A673 (cell line): Measurements from ENCODE around the gene WNT2. TPM values are rescaled to one million over a fixed set of nuclear protein-coding genes. Genes with fewer than 3 reads are reported as not detected.

Experiments
- BruUV-seq: library from RNA; stranded (reverse); fragments of 400-500 nt; replicated peaks from 2 replicates; lab custom pipeline; 2021; lab: Mats Ljungman, UMichigan
- CTCF ChIA-PET: fragments of 300-600 bp; sonication (Branson Sonifier 250); formaldehyde crosslinking; loops from one replicate; lab custom pipeline; 2022; ENCODE audit warnings: antibody characterized with exemption; lab: Charles Lee
- POLR2A ChIA-PET: fragments of 300-600 bp; sonication (Branson Sonifier 250); formaldehyde crosslinking; loops from one replicate; lab custom pipeline; 2022; ENCODE audit warnings: antibody characterized with exemption; ENCODE audit not compliant: low non-redundant PET; lab: Charles Lee
- DNase-seq: peaks from one replicate; pipeline ENCODE4 v3.0.0-alpha.2; 2015; ENCODE audit warnings: low spot score
- H3K27ac ChIP-seq: fragments of 200-600 bp; sonication (generic); 2 replicates; pipeline ENCODE4 v1.5.1; 2016; ENCODE audit warnings: mixed run types, low read depth, mild to moderate bottlenecking, mixed read lengths, antibody characterized with exemption, low read length; ENCODE audit not compliant: poor library complexity, severe bottlenecking
- H3K27me3 ChIP-seq: fragments of 200-600 bp; sonication (generic); replicated peaks from 2 replicates; pipeline ENCODE4 v1.6.1; 2017; ENCODE audit warnings: mixed run types, low read depth, mild to moderate bottlenecking, mixed read lengths, antibody characterized with exemption, low read length; ENCODE audit not compliant: insufficient read depth, poor library complexity
- H3K36me3 ChIP-seq: fragments of 200-600 bp; sonication (generic); 2 replicates; pipeline ENCODE4 v1.6.1; 2016; ENCODE audit warnings: mixed run types, mild to moderate bottlenecking, mixed read lengths, antibody characterized with exemption, low read length; ENCODE audit not compliant: insufficient read depth, poor library complexity, severe bottlenecking
- H3K4me1 ChIP-seq: fragments of 200-600 bp; sonication (generic); 2 replicates; pipeline ENCODE4 v1.6.1; 2017; ENCODE audit warnings: mixed run types, mild to moderate bottlenecking, mixed read lengths, antibody characterized with exemption, low read length; ENCODE audit not compliant: insufficient read depth, poor library complexity, severe bottlenecking
- H3K4me3 ChIP-seq: fragments of 200-600 bp; sonication (generic); 2 replicates; pipeline ENCODE4 v1.5.1; 2016; ENCODE audit warnings: low read depth, mixed run types, mild to moderate bottlenecking, mixed read lengths, low read length; ENCODE audit not compliant: poor library complexity, severe bottlenecking
- H3K9me3 ChIP-seq: fragments of 200-600 bp; sonication (generic); 2 replicates; pipeline ENCODE4 v1.6.1; 2016; ENCODE audit warnings: mixed run types, low read depth, mild to moderate bottlenecking, mixed read lengths, antibody characterized with exemption, low read length; ENCODE audit not compliant: poor library complexity, severe bottlenecking
- CTCF ChIP-seq: fragments of 300-800, 200-600 bp; sonication (generic); conservative IDR thresholded peaks from 2 replicates; pipeline ENCODE4 v1.5.1; 2017; ENCODE audit warnings: low read depth, mild to moderate bottlenecking, antibody characterized with exemption, low read length, moderate library complexity, mixed read lengths
- EZH2 ChIP-seq: fragments of 200-600 bp; sonication (generic); IDR thresholded peaks from 2 replicates; pipeline ENCODE4 v1.6.1; 2017; ENCODE audit warnings: borderline replicate concordance, low read depth, mild to moderate bottlenecking, mixed read lengths, antibody characterized with exemption, low read length; ENCODE audit not compliant: poor library complexity, severe bottlenecking
- intact Hi-C: fragments of 100-400 bp; cut with micrococcal nuclease; formaldehyde crosslinking; loops from one replicate; pipeline ENCODE4 v1.10.0; 2022; ENCODE audit not compliant: unreplicated experiment
- total RNA-seq: library from RNA; stranded (reverse); gene quantifications from 2 replicates; pipeline ENCODE4 v1.2.3, GENCODE V29; 2021

WNT2 gene
- total RNA-seq, 1 experiment from 2014 or later = not detected

GRCh38 chr7:117273325-117273724 is 49.5 kb downstream of the WNT2 start:
- Histone ChIP-seq H3K4me3 (no peak overlapping the region), H3K27me3 (no peaks in the 10 kb centered on the region), H3K36me3 (no peaks in the 10 kb centered on the region), H3K27ac (no peak overlapping the region), H3K4me1 (no peaks in the 10 kb centered on the region), H3K9me3 (no peaks in the 10 kb centered on the region)
- POLR2A ChIA-PET = no interaction called here
- no peak for DNase-seq
- TF ChIP-seq EZH2 = no peak
- TF ChIP-seq CTCF = no peak
- CTCF ChIA-PET = no interaction called here
- intact Hi-C loops = no loop called here
- no TSS peak for BruUV-seq

DNA sequence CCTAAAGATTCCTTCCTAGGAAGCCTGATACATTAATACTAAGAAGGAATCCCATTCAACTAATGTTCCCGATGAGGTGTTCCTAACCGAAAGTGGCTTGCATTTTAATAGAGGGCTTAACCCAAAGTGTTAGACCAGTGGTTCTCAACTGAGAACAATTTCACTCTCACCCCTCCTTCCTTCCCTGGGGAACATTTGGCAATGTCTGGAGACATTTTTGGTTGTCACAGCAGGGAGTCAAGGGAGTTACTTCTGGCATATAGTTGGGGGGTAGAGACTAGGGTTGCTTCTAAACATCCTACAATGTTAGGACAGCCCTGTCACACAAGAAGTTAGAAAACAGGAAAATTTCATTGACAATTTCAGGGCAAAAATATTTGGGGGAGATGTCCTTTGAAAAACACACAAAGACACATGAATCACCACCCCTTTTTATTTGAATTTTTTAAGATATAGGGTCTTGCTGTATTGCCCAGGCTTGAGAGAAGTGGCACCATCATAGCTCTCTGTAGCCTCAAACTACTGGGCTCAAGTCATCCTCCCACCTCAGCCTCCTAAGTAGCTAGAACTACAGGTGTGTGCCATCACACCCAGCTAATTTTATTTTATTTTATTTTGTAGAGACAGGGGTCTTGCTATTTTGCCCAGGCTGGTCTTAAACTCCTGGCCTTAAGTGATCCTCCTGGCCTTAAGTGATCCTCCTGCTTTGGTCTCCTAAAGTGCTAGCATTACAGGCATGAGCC is 50.7 kb downstream of the WNT2 start:
- BruUV-seq = no TSS peak

DNA sequence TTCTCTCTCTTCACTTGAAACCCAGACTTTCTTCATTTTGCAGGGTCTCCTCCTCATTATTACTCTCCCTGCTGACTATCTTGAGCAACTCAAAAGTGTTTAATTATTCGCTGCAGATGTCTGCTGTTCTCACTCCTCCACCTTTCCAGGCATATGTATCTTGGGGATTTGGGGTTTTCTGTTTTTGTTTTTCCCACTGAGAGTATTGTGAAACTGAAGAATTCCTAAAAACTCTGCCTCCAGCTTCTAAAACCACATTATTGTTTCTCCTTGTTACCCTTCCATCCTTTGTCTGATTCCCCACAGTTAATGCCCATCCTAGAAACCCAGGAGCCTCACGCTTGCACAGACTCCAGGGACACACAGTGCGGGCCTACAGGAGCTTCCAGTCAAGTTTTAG is 51.3 kb downstream of the WNT2 start:
- no peak for DNase-seq
- intact Hi-C loops = no loop called here
- ChIA-PET POLR2A (no interaction called here), CTCF (no interaction called here)
- no TSS peak for BruUV-seq
- Histone ChIP-seq H3K36me3 (no peaks in the 10 kb centered on the region), H3K27ac (no peak overlapping the region), H3K4me1 (no peaks in the 10 kb centered on the region), H3K4me3 (no peak overlapping the region), H3K9me3 (no peaks in the 10 kb centered on the region), H3K27me3 (no peaks in the 10 kb centered on the region)
- no peak for TF ChIP-seq EZH2
- no peak for TF ChIP-seq CTCF

More for the DNA sequence above, 50.7 kb downstream of the WNT2 start:
- TF ChIP-seq EZH2 (no peak), CTCF (no peak)
- Histone ChIP-seq H3K9me3 (no peaks in the 10 kb centered on the region), H3K27ac (no peak overlapping the region), H3K4me3 (no peak overlapping the region), H3K36me3 (no peaks in the 10 kb centered on the region), H3K4me1 (no peaks in the 10 kb centered on the region), H3K27me3 (no peaks in the 10 kb centered on the region)
- peak; percentile 10 for DNase-seq
- ChIA-PET CTCF (no interaction called here), POLR2A (no interaction called here)
- intact Hi-C loops = no loop called here
